HG03442 (cell line): ENCODE results near the gene PHACTR3.

Source experiments
- ATAC-seq: cut with Tn5 transposase; IDR thresholded peaks from one replicate; pipeline ENCODE4 v1.9.1; 2021; ENCODE audit warnings: mild to moderate bottlenecking, moderate library complexity; ENCODE audit not compliant: unreplicated experiment

Gene PHACTR3

GRCh38 chr20:59785986-59786795 lies 181.9 kb downstream of the PHACTR3 start:
- no peak for ATAC-seq

- ATAC-seq = no peak
Measured at GRCh38 chr20:59786801-59787537, 182.6 kb downstream of the PHACTR3 start.

DNA sequence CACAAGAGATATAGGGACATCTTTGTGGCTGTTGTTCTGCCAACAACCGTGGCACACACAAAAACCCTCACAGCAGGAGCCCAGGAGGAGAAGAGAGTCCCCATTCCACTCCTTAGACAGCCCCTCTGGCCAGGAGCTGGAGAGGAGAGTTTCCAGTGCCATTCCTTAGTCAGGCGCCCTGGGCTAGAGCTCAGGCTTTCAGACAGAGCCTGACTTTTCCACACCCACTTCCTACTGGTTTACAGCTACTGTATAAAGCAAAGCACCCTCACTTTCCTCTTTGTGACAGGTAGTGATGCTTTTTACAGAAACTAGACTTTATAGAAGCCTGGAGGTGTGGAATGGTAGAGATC lies 183.2 kb downstream of the PHACTR3 start:
- ATAC-seq = no peak

DNA sequence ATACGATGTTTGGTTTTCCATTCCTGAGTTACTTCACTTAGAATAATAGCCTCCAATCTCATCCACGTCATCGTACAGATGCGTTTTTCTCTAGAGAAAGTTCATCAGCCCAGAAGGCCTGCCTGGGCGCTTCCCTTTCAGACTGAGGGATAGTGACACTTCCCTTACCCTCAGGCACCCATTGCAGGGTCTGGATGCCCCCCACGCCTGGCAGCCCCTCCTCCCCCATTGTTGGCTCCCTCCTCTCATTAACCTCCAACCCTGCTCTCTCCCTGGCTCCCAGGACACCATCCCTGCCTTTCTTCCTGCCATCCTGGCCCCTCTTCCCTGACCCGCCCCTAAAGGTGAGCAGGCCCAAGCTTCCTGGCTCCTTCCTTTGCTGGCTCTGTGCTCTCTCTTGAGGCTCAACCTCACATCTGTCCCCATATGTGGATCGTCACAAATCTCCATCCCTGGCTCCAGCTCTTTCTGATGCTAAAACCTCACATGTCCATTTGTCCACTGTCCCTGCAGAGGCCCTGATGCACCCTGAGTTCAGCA lies 183.9 kb downstream of the PHACTR3 start:
- ATAC-seq = no peak

GRCh38 chr20:59788811-59789397 lies 184.6 kb downstream of the PHACTR3 start:
- ATAC-seq = no peak

GRCh38 chr20:59789686-59790085 lies 185.3 kb downstream of the PHACTR3 start:
- ATAC-seq = no peak

GRCh38 chr20:59790346-59790745 lies 186.0 kb downstream of the PHACTR3 start:
- ATAC-seq = no peak

DNA sequence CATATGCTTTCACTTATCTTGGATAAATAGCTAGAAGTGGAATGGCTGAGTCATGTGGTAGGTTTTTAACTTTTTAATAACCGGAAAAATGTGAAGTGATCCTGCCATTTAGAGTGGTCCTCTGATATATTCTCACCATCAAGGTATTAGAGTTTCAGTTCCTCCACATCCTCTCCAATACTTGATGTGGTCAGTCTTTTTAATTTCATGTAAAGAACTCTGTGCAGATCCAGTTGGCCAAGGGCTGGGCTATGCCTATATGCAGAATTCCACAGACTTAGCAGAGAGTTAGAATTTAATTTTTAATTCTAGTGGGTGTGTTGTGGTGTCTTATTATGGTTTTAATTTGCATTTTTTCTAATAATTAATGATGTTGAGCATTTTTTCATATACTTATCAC lies 188.0 kb downstream of the PHACTR3 start:
- no peak for ATAC-seq

DNA sequence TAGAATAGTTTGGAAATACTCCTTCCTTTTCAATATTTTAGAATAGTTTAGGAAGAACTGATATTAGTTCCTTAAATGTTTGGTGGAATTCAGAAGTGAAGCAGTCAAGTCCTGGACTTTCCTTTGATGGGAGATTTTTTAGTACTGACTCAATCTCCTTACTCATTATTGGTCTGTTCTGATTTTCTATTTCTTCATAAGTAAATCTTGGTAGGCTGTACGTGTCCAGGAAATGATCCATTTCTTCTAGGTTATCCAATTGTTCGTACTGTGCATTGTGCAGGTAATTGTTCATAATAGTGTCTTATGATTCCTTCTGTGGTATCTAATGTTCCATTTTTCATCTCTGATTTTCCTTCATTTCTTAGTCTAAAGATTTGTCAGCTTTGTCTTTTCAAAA lies 190.2 kb downstream of the PHACTR3 start:
- no peak for ATAC-seq

- no peak for ATAC-seq
Measured at GRCh38 chr20:59800309-59800708, 196.0 kb downstream of the PHACTR3 start.

DNA sequence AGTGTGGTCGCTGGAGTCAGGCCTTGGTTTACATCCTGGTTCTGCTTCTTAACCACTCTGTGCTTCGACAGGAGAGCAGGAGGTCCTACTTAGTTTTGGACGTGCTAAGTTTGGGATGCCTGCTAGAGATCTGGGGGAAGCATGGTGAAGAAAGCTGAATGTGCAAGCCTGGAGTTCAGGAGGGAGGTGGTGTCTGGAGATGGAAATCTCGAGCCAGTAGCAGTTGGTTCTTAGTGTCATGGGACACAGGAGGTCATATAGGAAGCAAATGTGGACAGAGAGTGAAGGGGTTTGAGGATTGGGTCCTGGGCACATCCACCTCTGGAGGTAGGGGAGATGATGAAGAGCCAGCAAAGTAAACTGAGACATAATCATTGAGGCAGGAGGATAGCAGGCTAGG lies 197.7 kb downstream of the PHACTR3 start:
- no peak for ATAC-seq

DNA sequence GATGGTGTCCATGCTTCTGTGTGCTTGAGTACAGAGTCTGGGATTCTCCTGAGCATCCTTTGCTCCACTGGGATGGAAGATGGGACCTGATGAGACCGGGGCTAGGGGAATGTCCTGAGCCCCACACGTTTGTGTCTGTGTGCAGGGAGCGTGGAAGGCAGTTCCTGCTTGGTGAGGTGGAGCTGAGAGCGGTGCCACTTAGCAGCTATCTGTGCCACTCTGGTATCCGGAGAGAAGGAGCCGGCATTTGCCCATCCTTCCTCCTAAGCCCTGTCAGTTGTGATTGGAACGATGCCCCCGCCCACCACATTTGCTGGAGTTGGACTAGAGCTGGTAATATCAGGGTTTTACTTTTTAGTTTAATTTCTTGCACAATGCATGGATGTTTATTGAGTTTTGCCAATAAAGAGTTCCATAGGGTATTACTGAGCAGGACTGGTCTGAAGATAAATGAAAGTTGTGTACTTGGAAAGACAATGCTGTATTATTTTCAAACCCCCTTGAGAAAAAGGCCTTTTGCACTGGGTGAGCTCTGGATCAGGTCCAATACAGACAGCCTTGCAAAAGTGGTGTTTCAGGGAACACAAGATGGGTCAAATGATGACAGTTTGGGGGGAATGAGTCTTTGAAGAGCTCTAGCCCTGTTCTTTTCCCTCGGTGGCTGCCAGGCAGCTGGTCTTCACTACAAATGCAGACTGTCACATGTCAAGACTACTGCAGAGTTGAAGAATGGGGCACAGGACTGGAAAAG lies 198.3 kb downstream of the PHACTR3 start:
- ATAC-seq = no peak

- no peak for ATAC-seq
Measured at GRCh38 chr20:59804347-59804746, 200.0 kb downstream of the PHACTR3 start.

- no peak for ATAC-seq
Measured at GRCh38 chr20:59804871-59805665, 200.7 kb downstream of the PHACTR3 start.

GRCh38 chr20:59805786-59806577 lies 201.6 kb downstream of the PHACTR3 start:
- ATAC-seq = no peak

GRCh38 chr20:59806578-59806975 lies 202.2 kb downstream of the PHACTR3 start:
- no peak for ATAC-seq

GRCh38 chr20:59807909-59808728 lies 203.8 kb downstream of the PHACTR3 start:
- no peak for ATAC-seq

DNA sequence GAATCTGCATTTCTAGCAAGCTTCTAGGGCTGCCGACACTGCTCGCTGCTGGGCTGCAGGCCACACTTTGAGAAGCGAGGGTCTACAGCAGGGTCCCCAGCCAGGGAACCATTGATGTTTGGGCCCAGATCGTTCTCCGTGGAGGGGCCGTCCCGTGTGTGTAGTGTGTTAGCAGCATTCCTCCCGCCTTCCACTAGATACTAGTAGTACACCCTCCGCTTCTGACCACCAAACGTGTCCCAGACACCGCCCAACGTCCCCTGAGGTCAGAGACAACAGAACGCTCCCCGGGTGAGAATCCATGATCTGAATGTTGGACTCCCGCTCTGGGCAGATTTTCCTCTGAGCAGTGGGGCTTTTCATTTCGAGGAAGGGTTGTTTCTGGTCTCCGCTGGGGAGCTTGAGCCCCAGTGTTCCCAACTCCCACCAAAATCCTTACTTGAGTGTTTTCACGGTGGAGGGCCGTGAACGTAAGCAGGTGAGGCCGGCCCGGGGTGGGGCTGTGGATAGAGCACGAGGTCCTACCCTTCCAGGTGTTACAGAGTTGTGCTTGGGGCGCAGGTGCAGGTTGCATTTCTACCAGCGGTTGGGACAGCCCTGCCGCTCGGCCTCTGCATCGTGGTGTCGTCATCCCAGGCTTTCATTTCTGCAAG lies 204.5 kb downstream of the PHACTR3 start:
- ATAC-seq = no peak
